ENCODE data around the gene TPP1. TPM values are rescaled to one million over a fixed set of nuclear protein-coding genes. Genes with fewer than 3 reads are reported as not detected.

The TPP1 gene
- total RNA-seq, 6 experiments from 2014 or later, result 50.1 to 61.7 (median 54.1) TPM

DNA sequence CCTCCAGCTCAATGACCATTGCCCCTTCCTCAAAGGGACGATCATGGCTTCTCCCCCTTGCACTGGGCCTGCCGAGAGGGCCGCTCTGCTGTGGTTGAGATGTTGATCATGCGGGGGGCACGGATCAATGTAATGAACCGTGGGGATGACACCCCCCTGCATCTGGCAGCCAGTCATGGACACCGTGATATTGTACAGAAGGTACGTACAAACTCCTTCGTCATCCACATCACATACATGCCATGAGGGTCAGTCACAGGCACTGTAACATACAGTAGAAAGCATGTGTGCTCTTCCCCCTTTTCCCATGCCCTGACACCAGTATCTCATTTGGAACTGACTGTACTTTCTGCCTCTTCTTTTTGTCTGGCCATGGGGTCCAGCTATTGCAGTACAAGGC lies 11.2 kb downstream of the TPP1 start:
- Mint-ChIP-seq H3K27me3 (ENCODE audit: insufficient read depth) (peaks cover 2% of the 10 kb centered on the region), H3K4me1 (ENCODE audit: low read depth) (peaks cover 45% of the 10 kb centered on the region), H3K27ac (no peak overlapping the region; the same call in 1 of the 2 replicates), H3K9me3 (no peaks in the 10 kb centered on the region), H3K4me3 (no peak overlapping the region), H3K36me3 (ENCODE audit: low read depth) (peaks cover 43% of the 10 kb centered on the region)
- no peak for TF ChIP-seq CTCF (IDR thresholded peaks at IDR 0.05)
- DNase-seq, result no peak

DNA sequence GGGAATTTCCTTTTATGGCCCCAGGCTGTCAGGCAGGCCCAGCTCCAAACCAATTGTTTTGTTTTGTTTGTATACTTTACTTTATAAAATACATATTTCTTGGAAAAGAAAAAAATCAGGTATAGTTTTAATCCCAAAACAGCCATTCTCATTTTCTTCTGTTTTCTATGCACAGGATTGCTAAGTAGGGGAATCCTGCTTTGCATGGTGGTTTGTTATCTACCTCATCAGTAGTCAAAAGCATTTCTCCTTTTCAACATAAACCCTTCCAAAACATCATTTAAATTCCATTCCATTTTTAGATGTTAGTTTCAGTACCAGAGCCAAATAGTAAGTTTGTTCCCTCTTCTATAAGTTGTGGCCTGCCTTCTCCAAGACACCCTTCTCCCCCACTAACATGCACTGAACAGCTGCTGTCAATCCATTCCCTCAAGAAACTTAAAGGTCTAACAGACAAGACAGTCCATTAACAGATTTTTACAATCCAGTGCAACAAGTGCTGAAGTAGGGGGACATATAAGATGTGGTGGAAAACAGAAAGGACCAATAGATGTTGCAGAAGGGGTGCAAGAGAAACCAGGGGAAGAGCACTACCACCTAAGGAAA lies 11.9 kb downstream of the TPP1 start:
- no peaks in the 10 kb centered on the region for H3K9me3 Mint-ChIP-seq
- H3K27ac Mint-ChIP-seq, result no peak overlapping the region; the same call in 1 of the 2 replicates
- H3K27me3 Mint-ChIP-seq (ENCODE audit: insufficient read depth), result peaks cover 2% of the 10 kb centered on the region
- H3K4me3 Mint-ChIP-seq, result no peak overlapping the region; the same call in 1 of the 2 replicates
- TF ChIP-seq CTCF (IDR thresholded peaks at IDR 0.05), result no peak
- H3K4me1 Mint-ChIP-seq (ENCODE audit: low read depth), result peaks cover 45% of the 10 kb centered on the region
- H3K36me3 Mint-ChIP-seq (ENCODE audit: low read depth), result peaks cover 43% of the 10 kb centered on the region
- peak; percentile 38 for DNase-seq

DNA sequence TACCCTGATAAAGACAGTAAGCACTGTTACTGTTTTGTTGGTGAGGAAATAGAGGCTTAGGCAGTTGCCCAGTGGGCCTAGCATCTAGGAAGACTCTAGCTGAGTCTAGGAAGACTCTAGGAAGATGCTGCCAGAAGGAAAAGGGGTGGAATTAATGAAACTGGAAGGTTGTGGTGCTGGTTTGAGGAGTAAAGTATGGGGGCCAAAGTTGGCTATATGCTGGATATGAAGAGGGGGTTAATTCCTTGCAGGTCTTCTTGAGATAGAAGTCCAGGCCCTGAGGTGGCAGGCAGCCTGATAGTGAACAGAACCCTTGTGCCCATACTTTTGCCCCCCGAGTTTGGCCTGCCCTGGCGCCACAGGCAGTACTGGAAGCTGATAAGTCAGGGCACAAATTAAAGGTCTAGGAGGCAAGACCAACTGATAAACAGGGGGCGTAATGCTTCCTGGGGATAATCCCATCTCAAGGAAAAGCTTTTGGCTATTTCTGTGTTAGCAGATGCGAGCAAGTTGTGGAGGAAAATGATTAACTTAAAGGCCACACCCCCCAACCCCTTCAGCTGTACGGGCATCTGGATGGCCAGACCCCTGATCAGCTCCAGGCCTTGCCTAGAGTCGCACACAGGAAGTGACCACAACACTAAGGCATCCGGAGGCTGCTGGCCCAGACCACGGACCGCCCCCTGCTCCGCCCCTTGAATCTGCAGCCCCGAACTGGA lies 12.6 kb downstream of the TPP1 start:
- H3K27ac Mint-ChIP-seq, result no peak overlapping the region; the same call in 1 of the 2 replicates
- no peak for TF ChIP-seq CTCF (IDR thresholded peaks at IDR 0.05)
- H3K4me3 Mint-ChIP-seq, result no peak overlapping the region
- DNase-seq, result peak; percentile 87
- H3K9me3 Mint-ChIP-seq, result no peaks in the 10 kb centered on the region
- H3K36me3 Mint-ChIP-seq (ENCODE audit: low read depth), result peaks cover 48% of the 10 kb centered on the region
- peaks cover 2% of the 10 kb centered on the region for H3K27me3 Mint-ChIP-seq (ENCODE audit: insufficient read depth)
- H3K4me1 Mint-ChIP-seq (ENCODE audit: low read depth), result peaks cover 45% of the 10 kb centered on the region

DNA sequence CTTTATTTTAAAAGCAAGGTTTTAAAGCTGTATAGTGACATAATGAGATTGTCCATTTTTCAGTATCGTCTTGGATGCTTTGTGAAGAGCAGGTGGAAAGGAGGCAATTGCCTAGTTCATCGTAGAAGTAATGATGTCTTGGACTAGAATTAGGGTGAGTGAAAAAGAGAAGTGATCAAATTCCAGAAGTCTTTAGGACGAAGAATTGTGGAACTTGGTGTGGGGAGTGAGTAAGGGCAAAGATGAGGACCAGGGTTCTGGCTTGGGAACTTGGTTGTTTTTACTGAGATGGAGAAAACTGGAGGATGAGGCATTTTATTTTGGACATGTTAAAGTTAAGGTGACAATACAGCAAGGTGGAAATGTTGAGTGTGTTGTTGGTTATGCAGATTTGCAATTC lies 14.4 kb downstream of the TPP1 start:
- H3K27ac Mint-ChIP-seq, result no peak overlapping the region
- no peaks in the 10 kb centered on the region; the same call in 1 of the 2 replicates for H3K27me3 Mint-ChIP-seq (ENCODE audit: insufficient read depth)
- peaks cover 28% of the 10 kb centered on the region for H3K4me1 Mint-ChIP-seq (ENCODE audit: low read depth)
- H3K4me3 Mint-ChIP-seq, result no peak overlapping the region
- TF ChIP-seq CTCF (IDR thresholded peaks at IDR 0.05), result no peak
- H3K36me3 Mint-ChIP-seq (ENCODE audit: low read depth), result peaks cover 33% of the 10 kb centered on the region
- DNase-seq, result no peak
- H3K9me3 Mint-ChIP-seq, result no peaks in the 10 kb centered on the region

- Mint-ChIP-seq H3K27me3 (ENCODE audit: insufficient read depth) (no peaks in the 10 kb centered on the region; the same call in 1 of the 2 replicates), H3K27ac (no peak overlapping the region), H3K36me3 (ENCODE audit: low read depth) (peaks cover 31% of the 10 kb centered on the region), H3K4me1 (ENCODE audit: low read depth) (peaks cover 22% of the 10 kb centered on the region), H3K4me3 (no peak overlapping the region), H3K9me3 (no peaks in the 10 kb centered on the region)
- peak; percentile 37; the same call in 1 of the 2 replicates for TF ChIP-seq CTCF (IDR thresholded peaks at IDR 0.05)
- peak; percentile 67 for DNase-seq
Measured at GRCh38 chr11:6604081-6604626, 15.1 kb downstream of the TPP1 start.
